ENCODE measurements around the gene HCRT.

HCRT gene

DNA sequence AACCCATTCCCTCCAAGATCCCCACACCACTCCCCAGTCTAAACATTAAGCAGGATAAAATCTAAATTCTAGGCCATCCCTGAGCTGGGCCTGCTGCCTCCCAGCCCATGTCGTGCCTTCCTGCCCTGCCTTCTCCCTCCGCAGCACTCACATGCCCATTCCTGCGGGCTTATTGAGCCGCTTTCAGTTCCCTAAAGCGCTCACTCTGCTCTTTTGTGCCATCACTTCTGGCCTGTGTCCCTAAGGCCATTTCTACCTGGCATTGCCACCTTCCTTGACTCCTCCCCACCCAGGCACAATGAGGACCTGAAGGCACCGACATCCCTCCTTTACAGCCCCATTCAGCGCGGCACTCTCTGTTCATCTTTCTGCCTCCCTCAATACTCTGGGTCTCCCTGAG, 17.4 kb downstream of the HCRT start:
- TF ChIP-seq ZNF565 (CRISPR knock-in tag; conservative IDR thresholded peaks at IDR 0.05; ENCODE audit: low read depth) (no peak), ZFP3 (CRISPR knock-in tag; IDR thresholded peaks at IDR 0.05) (no peak), PPARA (CRISPR knock-in tag; IDR thresholded peaks at IDR 0.05; ENCODE audit: borderline replicate concordance) (no peak), CSDC2 (CRISPR knock-in tag; IDR thresholded peaks at IDR 0.05) (no peak), TCF4 (CRISPR knock-in tag; IDR thresholded peaks at IDR 0.05; ENCODE audit: borderline replicate concordance) (no peak), ZNF70 (CRISPR knock-in tag; IDR thresholded peaks at IDR 0.05) (no peak), ZNF8 (CRISPR knock-in tag; IDR thresholded peaks at IDR 0.05) (no peak), SNAI2 (CRISPR knock-in tag; IDR thresholded peaks at IDR 0.05) (no peak), TOX (CRISPR knock-in tag; IDR thresholded peaks at IDR 0.05; ENCODE audit: borderline replicate concordance) (no peak), ESRRG (CRISPR knock-in tag; IDR thresholded peaks at IDR 0.05) (no peak), RARB (CRISPR knock-in tag; IDR thresholded peaks at IDR 0.05) (no peak), OSR1 (CRISPR knock-in tag; IDR thresholded peaks at IDR 0.05) (no peak), ISL1 (CRISPR knock-in tag; IDR thresholded peaks at IDR 0.05) (no peak)
- TF ChIP-seq, protein P1, sequence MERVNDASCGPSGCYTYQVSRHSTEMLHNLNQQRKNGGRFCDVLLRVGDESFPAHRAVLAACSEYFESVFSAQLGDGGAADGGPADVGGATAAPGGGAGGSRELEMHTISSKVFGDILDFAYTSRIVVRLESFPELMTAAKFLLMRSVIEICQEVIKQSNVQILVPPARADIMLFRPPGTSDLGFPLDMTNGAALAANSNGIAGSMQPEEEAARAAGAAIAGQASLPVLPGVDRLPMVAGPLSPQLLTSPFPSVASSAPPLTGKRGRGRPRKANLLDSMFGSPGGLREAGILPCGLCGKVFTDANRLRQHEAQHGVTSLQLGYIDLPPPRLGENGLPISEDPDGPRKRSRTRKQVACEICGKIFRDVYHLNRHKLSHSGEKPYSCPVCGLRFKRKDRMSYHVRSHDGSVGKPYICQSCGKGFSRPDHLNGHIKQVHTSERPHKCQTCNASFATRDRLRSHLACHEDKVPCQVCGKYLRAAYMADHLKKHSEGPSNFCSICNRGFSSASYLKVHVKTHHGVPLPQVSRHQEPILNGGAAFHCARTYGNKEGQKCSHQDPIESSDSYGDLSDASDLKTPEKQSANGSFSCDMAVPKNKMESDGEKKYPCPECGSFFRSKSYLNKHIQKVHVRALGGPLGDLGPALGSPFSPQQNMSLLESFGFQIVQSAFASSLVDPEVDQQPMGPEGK (CRISPR knock-in tag; IDR thresholded peaks at IDR 0.05; ENCODE audit: borderline replicate concordance) = no peak
- TF ChIP-seq, protein P2, sequence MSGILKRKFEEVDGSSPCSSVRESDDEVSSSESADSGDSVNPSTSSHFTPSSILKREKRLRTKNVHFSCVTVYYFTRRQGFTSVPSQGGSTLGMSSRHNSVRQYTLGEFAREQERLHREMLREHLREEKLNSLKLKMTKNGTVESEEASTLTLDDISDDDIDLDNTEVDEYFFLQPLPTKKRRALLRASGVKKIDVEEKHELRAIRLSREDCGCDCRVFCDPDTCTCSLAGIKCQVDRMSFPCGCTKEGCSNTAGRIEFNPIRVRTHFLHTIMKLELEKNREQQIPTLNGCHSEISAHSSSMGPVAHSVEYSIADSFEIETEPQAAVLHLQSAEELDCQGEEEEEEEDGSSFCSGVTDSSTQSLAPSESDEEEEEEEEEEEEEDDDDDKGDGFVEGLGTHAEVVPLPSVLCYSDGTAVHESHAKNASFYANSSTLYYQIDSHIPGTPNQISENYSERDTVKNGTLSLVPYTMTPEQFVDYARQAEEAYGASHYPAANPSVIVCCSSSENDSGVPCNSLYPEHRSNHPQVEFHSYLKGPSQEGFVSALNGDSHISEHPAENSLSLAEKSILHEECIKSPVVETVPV (CRISPR knock-in tag; IDR thresholded peaks at IDR 0.05) = no peak
- TF ChIP-seq, protein P3, sequence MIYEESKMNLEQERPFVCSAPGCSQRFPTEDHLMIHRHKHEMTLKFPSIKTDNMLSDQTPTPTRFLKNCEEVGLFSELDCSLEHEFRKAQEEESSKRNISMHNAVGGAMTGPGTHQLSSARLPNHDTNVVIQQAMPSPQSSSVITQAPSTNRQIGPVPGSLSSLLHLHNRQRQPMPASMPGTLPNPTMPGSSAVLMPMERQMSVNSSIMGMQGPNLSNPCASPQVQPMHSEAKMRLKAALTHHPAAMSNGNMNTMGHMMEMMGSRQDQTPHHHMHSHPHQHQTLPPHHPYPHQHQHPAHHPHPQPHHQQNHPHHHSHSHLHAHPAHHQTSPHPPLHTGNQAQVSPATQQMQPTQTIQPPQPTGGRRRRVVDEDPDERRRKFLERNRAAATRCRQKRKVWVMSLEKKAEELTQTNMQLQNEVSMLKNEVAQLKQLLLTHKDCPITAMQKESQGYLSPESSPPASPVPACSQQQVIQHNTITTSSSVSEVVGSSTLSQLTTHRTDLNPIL (CRISPR knock-in tag; IDR thresholded peaks at IDR 0.05; ENCODE audit: low read depth) = no peak
- TF ChIP-seq, protein P4, sequence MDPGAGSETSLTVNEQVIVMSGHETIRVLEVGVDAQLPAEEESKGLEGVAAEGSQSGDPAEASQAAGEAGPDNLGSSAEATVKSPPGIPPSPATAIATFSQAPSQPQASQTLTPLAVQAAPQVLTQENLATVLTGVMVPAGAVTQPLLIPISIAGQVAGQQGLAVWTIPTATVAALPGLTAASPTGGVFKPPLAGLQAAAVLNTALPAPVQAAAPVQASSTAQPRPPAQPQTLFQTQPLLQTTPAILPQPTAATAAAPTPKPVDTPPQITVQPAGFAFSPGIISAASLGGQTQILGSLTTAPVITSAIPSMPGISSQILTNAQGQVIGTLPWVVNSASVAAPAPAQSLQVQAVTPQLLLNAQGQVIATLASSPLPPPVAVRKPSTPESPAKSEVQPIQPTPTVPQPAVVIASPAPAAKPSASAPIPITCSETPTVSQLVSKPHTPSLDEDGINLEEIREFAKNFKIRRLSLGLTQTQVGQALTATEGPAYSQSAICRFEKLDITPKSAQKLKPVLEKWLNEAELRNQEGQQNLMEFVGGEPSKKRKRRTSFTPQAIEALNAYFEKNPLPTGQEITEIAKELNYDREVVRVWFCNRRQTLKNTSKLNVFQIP (CRISPR knock-in tag; IDR thresholded peaks at IDR 0.05; ENCODE audit: borderline replicate concordance, low read depth) = no peak
- ATAC-seq = no peak

DNA sequence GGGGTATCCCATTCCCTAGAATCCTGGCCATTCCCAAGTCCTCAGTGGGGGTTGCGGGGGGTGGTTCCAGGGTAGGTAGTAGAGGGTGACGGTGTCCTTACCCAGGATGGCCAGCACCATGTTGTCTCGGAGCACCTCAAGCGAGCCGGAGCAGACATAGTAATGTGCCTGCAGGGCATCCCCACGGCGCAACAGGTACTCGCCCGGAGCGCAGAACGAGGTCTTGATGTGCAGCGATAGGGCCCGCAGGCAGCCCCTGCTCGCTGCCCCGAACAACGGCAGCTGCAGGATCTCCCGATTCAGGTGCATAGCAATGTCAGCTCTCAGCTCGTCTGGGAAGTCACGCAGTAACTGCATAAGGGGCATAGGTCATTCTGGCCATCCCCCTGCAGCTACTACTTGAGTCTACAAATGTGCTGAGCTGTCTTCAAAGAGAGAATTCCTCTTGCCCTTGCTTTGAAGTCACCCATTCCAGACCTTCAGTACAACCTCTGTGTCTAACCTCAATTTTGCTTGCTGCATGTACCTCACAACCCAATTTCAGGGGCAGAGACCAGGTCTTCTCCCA, 19.0 kb downstream of the HCRT start:
- no peak for ATAC-seq

More for the DNA sequence above, 19.0 kb downstream of the HCRT start:
- TF ChIP-seq TCF4 (CRISPR knock-in tag; IDR thresholded peaks at IDR 0.05; ENCODE audit: borderline replicate concordance) = no peak
- no peak for TF ChIP-seq ESRRG (CRISPR knock-in tag; IDR thresholded peaks at IDR 0.05)
- TF ChIP-seq, protein P5, sequence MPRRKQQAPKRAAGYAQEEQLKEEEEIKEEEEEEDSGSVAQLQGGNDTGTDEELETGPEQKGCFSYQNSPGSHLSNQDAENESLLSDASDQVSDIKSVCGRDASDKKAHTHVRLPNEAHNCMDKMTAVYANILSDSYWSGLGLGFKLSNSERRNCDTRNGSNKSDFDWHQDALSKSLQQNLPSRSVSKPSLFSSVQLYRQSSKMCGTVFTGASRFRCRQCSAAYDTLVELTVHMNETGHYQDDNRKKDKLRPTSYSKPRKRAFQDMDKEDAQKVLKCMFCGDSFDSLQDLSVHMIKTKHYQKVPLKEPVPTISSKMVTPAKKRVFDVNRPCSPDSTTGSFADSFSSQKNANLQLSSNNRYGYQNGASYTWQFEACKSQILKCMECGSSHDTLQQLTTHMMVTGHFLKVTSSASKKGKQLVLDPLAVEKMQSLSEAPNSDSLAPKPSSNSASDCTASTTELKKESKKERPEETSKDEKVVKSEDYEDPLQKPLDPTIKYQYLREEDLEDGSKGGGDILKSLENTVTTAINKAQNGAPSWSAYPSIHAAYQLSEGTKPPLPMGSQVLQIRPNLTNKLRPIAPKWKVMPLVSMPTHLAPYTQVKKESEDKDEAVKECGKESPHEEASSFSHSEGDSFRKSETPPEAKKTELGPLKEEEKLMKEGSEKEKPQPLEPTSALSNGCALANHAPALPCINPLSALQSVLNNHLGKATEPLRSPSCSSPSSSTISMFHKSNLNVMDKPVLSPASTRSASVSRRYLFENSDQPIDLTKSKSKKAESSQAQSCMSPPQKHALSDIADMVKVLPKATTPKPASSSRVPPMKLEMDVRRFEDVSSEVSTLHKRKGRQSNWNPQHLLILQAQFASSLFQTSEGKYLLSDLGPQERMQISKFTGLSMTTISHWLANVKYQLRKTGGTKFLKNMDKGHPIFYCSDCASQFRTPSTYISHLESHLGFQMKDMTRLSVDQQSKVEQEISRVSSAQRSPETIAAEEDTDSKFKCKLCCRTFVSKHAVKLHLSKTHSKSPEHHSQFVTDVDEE (CRISPR knock-in tag; IDR thresholded peaks at IDR 0.05) = no peak
- TF ChIP-seq ISL1 (CRISPR knock-in tag; IDR thresholded peaks at IDR 0.05) = no peak
- TF ChIP-seq BACH2 (CRISPR knock-in tag; IDR thresholded peaks at IDR 0.05; ENCODE audit: borderline replicate concordance) = no peak
- TF ChIP-seq TOX (CRISPR knock-in tag; IDR thresholded peaks at IDR 0.05; ENCODE audit: borderline replicate concordance) = no peak
- no peak for TF ChIP-seq CSDC2 (CRISPR knock-in tag; IDR thresholded peaks at IDR 0.05)
- TF ChIP-seq, protein P4 (CRISPR knock-in tag; IDR thresholded peaks at IDR 0.05; ENCODE audit: borderline replicate concordance, low read depth) = no peak
- TF ChIP-seq PPARA (CRISPR knock-in tag; IDR thresholded peaks at IDR 0.05; ENCODE audit: borderline replicate concordance) = no peak
- TF ChIP-seq, protein P1 (CRISPR knock-in tag; IDR thresholded peaks at IDR 0.05; ENCODE audit: borderline replicate concordance) = no peak

Data from SK-N-SH treated with all-trans-retinoic acid at 6 μM for 48 hours (cell line).